Neural progenitor cell (in vitro differentiated cells): ENCODE measurements around the gene RFFL. TPM values are rescaled to one million over a fixed set of nuclear protein-coding genes. Genes with fewer than 3 reads are reported as not detected.

Experiments used
- DNase-seq: peaks from one replicate; pipeline ENCODE4 v3.0.0-alpha.2; 2016; ENCODE audit warnings: low spot score
- H2AFZ ChIP-seq: fragments of 200-600 bp; sonication (generic); replicated peaks from 2 replicates; pipeline ENCODE4 v1.6.1; 2016; ENCODE audit warnings: antibody characterized with exemption
- H3F3A ChIP-seq: fragments of 200-600 bp; sonication (generic); 2 replicates; pipeline ENCODE4 v1.6.1; 2016; ENCODE audit warnings: antibody characterized with exemption, low read depth
- H3K27ac ChIP-seq: fragments of 200-600 bp; sonication (generic); 2 replicates; pipeline ENCODE4 v1.5.1; 2016; ENCODE audit warnings: mild to moderate bottlenecking
- H3K27me3 ChIP-seq: fragments of 200-600 bp; sonication (generic); 2 replicates; pipeline ENCODE4 v1.6.1; 2016; ENCODE audit warnings: mild to moderate bottlenecking, moderate library complexity
- H3K36me3 ChIP-seq: fragments of 200-600 bp; sonication (generic); 2 replicates; pipeline ENCODE4 v1.5.1; 2016
- H3K4me1 ChIP-seq: fragments of 200-600 bp; sonication (generic); 2 replicates; pipeline ENCODE4 v1.6.1; 2016; ENCODE audit warnings: mixed run types
- H3K4me2 ChIP-seq: fragments of 200-600 bp; sonication (generic); 2 replicates; pipeline ENCODE4 v1.6.1; 2016
- H3K4me3 ChIP-seq: fragments of 200-600 bp; sonication (generic); 2 replicates; pipeline ENCODE4 v1.5.1; 2016
- H3K79me2 ChIP-seq: fragments of 200-600 bp; sonication (generic); 2 replicates; pipeline ENCODE4 v1.6.1; 2016; ENCODE audit warnings: low read depth
- H3K9ac ChIP-seq: fragments of 200-600 bp; sonication (generic); 2 replicates; pipeline ENCODE4 v1.6.1; 2016
- H3K9me3 ChIP-seq: fragments of 200-600 bp; sonication (generic); 2 replicates; pipeline ENCODE4 v1.5.1; 2016; ENCODE audit warnings: low read depth
- H4K20me1 ChIP-seq: fragments of 200-600 bp; sonication (generic); 2 replicates; pipeline ENCODE4 v1.6.1; 2016; ENCODE audit warnings: low read depth
- H3K27ac Mint-ChIP-seq: 3 replicates; pipeline ENCODE4 v1.8.0; 2021; ENCODE audit warnings: mixed read lengths
- H3K27me3 Mint-ChIP-seq: 2 replicates; pipeline ENCODE4 v1.8.0; 2022; ENCODE audit warnings: low read depth, mild to moderate bottlenecking, inconsistent platforms, moderate library complexity, mixed read lengths; ENCODE audit not compliant: insufficient read depth
- H3K36me3 Mint-ChIP-seq: 3 replicates; pipeline ENCODE4 v1.8.0; 2021; ENCODE audit warnings: mixed read lengths
- H3K4me1 Mint-ChIP-seq: 3 replicates; pipeline ENCODE4 v1.8.0; 2021; ENCODE audit warnings: mixed read lengths
- H3K4me3 Mint-ChIP-seq: 3 replicates; pipeline ENCODE4 v1.8.0; 2021; ENCODE audit warnings: mild to moderate bottlenecking, moderate library complexity, mixed read lengths
- H3K9me3 Mint-ChIP-seq: 3 replicates; pipeline ENCODE4 v1.8.0; 2020; ENCODE audit warnings: mixed read lengths
- CTCF ChIP-seq: fragments of 200-600 bp; sonication (generic); IDR thresholded peaks from 2 replicates; pipeline ENCODE4 v1.5.1; 2017; ENCODE audit warnings: antibody characterized with exemption, mild to moderate bottlenecking
- EZH2 ChIP-seq: fragments of 200-600 bp; sonication (generic); IDR thresholded peaks from 2 replicates; pipeline ENCODE4 v1.6.1; 2017; ENCODE audit warnings: antibody characterized with exemption, mild to moderate bottlenecking, moderate library complexity
- EZH2phosphoT487 ChIP-seq: fragments of 200-600 bp; sonication (generic); IDR thresholded peaks from 2 replicates; pipeline ENCODE4 v1.6.1; 2017; ENCODE audit warnings: antibody characterized with exemption
- total RNA-seq: library from RNA; depleted of rRNA; stranded (reverse); fragments of >200 nt; gene quantifications from 2 replicates; pipeline ENCODE4 v1.2.3, GENCODE V29; 2015; ENCODE audit warnings: low replicate concordance

Gene RFFL
- total RNA-seq, 1 donor from 2014 or later = 20.6 TPM

- Histone ChIP-seq H3K4me2 (no peak overlapping the region), H3K27ac (no peak overlapping the region), H3K36me3 (peaks cover 8% of the 10 kb centered on the region), H4K20me1 (peaks cover 1% of the 10 kb centered on the region), H2AFZ (no peak overlapping the region), H3K9me3 (no peaks in the 10 kb centered on the region), H3K4me3 (no peak overlapping the region), H3K27me3 (no peaks in the 10 kb centered on the region), H3K4me1 (no peaks in the 10 kb centered on the region), H3K9ac (no peak overlapping the region), H3F3A (no peaks in the 10 kb centered on the region), H3K79me2 (peaks cover 9% of the 10 kb centered on the region)
- Mint-ChIP-seq H3K4me3 (no peak overlapping the region), H3K36me3 (peaks cover 49% of the 10 kb centered on the region), H3K9me3 (no peaks in the 10 kb centered on the region), H3K4me1 (no peaks in the 10 kb centered on the region), H3K27me3 (no peaks in the 10 kb centered on the region), H3K27ac (no peak overlapping the region)
- no peak for DNase-seq
- TF ChIP-seq EZH2 (no peak), CTCF (no peak), EZH2phosphoT487 (no peak)
These were observed 71.9 kb downstream of the RFFL start for GRCh38 chr17:34991606-34992005.

- TF ChIP-seq EZH2 (no peak), CTCF (no peak), EZH2phosphoT487 (no peak)
- no peaks in the 10 kb centered on the region for H3K27me3 ChIP-seq
- H3K9me3 Mint-ChIP-seq = no peaks in the 10 kb centered on the region
- H3K36me3 ChIP-seq = peaks cover 9% of the 10 kb centered on the region
- H2AFZ ChIP-seq = no peak overlapping the region
- no peaks in the 10 kb centered on the region for H3K4me1 ChIP-seq
- peaks cover 52% of the 10 kb centered on the region for H3K36me3 Mint-ChIP-seq
- no peak overlapping the region for H3K27ac ChIP-seq
- no peak overlapping the region for H3K4me3 Mint-ChIP-seq
- no peaks in the 10 kb centered on the region for H3K4me1 Mint-ChIP-seq
- no peak overlapping the region for H3K9ac ChIP-seq
- no peaks in the 10 kb centered on the region for H3K9me3 ChIP-seq
- H3F3A ChIP-seq = no peaks in the 10 kb centered on the region
- peaks cover 8% of the 10 kb centered on the region for H4K20me1 ChIP-seq
- H3K4me3 ChIP-seq = no peak overlapping the region
- H3K27ac Mint-ChIP-seq = no peak overlapping the region
- peaks cover 16% of the 10 kb centered on the region for H3K79me2 ChIP-seq
- no peak for DNase-seq
- no peaks in the 10 kb centered on the region for H3K27me3 Mint-ChIP-seq
- H3K4me2 ChIP-seq = no peak overlapping the region
These were observed 72.6 kb downstream of the RFFL start for GRCh38 chr17:34990921-34991365.

- TF ChIP-seq EZH2 (no peak), EZH2phosphoT487 (no peak), CTCF (no peak)
- no peaks in the 10 kb centered on the region for H3K27me3 Mint-ChIP-seq
- no peak for DNase-seq
- no peak overlapping the region for H3K27ac ChIP-seq
- H3K4me1 ChIP-seq = no peaks in the 10 kb centered on the region
- no peak overlapping the region for H3K4me2 ChIP-seq
- no peak overlapping the region for H3K27ac Mint-ChIP-seq
- H3K4me1 Mint-ChIP-seq = no peaks in the 10 kb centered on the region
- H2AFZ ChIP-seq = no peak overlapping the region
- no peaks in the 10 kb centered on the region for H3K9me3 Mint-ChIP-seq
- H3K4me3 ChIP-seq = no peak overlapping the region
- no peaks in the 10 kb centered on the region for H3F3A ChIP-seq
- no peak overlapping the region for H3K4me3 Mint-ChIP-seq
- peaks cover 9% of the 10 kb centered on the region for H3K36me3 ChIP-seq
- H3K27me3 ChIP-seq = no peaks in the 10 kb centered on the region
- H3K79me2 ChIP-seq = peaks cover 30% of the 10 kb centered on the region
- H4K20me1 ChIP-seq = peaks cover 14% of the 10 kb centered on the region
- H3K9me3 ChIP-seq = no peaks in the 10 kb centered on the region
- peaks cover 50% of the 10 kb centered on the region for H3K36me3 Mint-ChIP-seq
- H3K9ac ChIP-seq = no peak overlapping the region
These were observed 74.0 kb downstream of the RFFL start for GRCh38 chr17:34989473-34989872.
